Endothelial cell of umbilical vein (primary cell): ENCODE data around the gene IFIT3. TPM values are rescaled to one million over a fixed set of nuclear protein-coding genes. Genes with fewer than 3 reads are reported as not detected.

Experiments
- polyA plus RNA-seq, 4 experiments: library from polyadenylated mRNA; depleted of rRNA in 3 of 4; stranded (reverse) in 3 of 4; unstranded in 1 of 4; fragments of >200 nt; gene quantifications; 2 replicates each; pipeline versions ENCODE4 v1.2.1 to v1.2.3, GENCODE V29; 2011 to 2012; ENCODE audit warnings: missing spikeins in 1 of 4
- total RNA-seq: library from RNA; stranded (reverse); gene quantifications from 2 replicates; pipeline ENCODE4 v1.2.3, GENCODE V29; 2021

Gene IFIT3
- total and polyA plus RNA-seq, 2 donors (not counting 3 experiments of a cell fraction or from before 2014, with no cell fraction given): 1.2 to 3.1 TPM

Other genes with a start within 250 kb of the IFIT3 start
- gene CH25H, start 120.7 kb upstream of the IFIT3 start, total RNA-seq: 0.32 TPM in 1 of 2 replicates, not detected in the other
- 0.29 and 0.30 TPM in 2 replicates for gene CH25H, start 120.7 kb upstream of the IFIT3 start, polyA plus RNA-seq
- gene LIPA, start 76.2 kb upstream of the IFIT3 start, total RNA-seq: 28.1 and 41.1 TPM in 2 replicates
- gene LIPA, start 76.2 kb upstream of the IFIT3 start, polyA plus RNA-seq: 22.5 and 24.0 TPM in 2 replicates
- 0.51 and 1.4 TPM in 2 replicates for gene IFIT2, start 26.0 kb upstream of the IFIT3 start, total RNA-seq
- 0.16 and 0.23 TPM in 2 replicates for gene IFIT2, start 26.0 kb upstream of the IFIT3 start, polyA plus RNA-seq
- gene IFIT1B, start 50.1 kb downstream of the IFIT3 start, total RNA-seq: not detected in 2 replicates
- not detected in 2 replicates for gene IFIT1B, start 50.1 kb downstream of the IFIT3 start, polyA plus RNA-seq
- gene IFIT1, start 64.6 kb downstream of the IFIT3 start, total RNA-seq: 0.39 and 0.75 TPM in 2 replicates
- 0.51 and 0.57 TPM in 2 replicates for gene IFIT1, start 64.6 kb downstream of the IFIT3 start, polyA plus RNA-seq
- 3.2 and 4.0 TPM in 2 replicates for gene IFIT5, start 86.6 kb downstream of the IFIT3 start, total RNA-seq
- 0.97 and 1.0 TPM in 2 replicates for gene IFIT5, start 86.6 kb downstream of the IFIT3 start, polyA plus RNA-seq
- not detected in 2 replicates for gene SLC16A12, start 207.6 kb downstream of the IFIT3 start, total RNA-seq
- not detected in 2 replicates for gene SLC16A12, start 207.6 kb downstream of the IFIT3 start, polyA plus RNA-seq